ENCODE measurements around the gene WNT3A.

WNT3A gene

DNA sequence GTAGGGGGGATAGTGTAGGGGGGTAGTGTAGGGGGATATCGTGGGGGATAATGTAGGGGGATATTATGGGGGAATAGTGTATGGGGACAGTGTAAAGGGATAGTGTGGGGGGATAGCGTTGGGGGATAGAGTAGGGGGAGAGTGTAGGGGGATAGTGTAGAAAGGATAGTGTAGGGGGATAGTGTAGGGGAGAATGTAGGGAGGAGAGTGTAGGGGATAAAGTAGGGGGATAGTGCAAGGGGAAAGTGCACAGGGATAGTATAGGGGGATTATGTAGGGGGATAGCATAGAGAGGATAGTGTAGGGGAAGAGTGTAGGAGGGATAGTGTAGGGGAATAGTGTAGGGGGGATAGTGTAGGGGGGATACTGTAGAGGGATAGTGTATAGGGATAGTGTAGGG, 63.4 kb downstream of the WNT3A start:
- no peak for DNase-seq

DNA sequence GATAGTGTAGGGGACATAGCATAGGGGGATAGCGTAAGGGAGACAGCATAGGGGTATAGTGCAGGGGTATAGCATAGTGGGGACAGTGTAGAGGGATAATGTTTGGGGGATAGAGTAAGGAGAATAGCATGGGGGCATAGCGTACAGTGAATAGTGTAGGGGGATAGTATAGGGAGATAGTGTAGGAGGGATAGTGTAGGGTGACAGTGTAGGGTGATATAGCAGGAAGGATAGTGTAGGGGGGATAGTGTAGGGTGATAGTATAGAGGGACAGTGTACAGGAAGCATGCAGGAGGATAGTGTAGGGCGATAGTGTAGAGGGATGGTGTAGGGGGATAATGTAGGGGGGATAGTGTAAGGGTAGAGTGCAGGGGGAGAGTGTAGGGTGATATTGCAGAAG, 64.1 kb downstream of the WNT3A start:
- DNase-seq, result no peak

DNA sequence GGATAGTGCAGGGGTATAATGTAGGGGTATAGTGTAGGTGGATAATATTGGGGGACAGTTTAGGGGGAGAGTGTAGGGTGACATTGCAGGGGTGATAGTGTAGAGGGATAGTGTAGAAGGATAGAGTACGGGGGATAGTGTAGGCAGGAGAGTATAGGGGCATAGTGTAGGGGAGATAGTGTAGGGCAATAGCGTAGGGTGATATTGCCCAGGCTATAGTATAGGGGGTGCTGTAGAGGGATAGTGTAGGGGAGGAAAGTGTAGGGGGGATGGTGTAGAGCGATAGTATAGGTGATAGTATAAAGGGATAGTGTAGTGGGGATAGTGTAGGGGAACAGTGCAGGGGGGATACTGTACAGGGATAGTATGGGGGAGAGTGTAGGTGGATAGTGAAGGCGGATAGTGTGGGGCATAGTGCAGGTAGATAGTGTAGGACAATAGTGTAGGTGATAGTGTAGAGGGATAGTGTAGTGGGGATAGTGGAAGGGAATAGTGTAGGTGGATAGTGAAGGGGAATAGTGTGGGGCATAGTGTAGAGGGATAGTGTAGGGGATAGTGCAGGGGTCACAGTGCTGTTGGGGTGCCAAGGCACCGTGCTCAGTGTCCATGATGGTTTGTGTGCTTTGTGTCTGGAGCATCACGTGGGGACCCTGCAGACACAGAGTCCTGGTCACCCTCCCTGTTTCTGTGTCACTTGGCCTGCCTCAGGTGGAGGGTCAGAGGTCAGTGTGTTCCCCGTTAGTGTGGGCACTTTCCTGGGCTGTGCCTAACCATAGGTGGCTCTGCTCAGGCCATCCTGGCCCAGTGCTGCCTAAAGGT, 65.2 kb downstream of the WNT3A start:
- DNase-seq, result no peak

DNA sequence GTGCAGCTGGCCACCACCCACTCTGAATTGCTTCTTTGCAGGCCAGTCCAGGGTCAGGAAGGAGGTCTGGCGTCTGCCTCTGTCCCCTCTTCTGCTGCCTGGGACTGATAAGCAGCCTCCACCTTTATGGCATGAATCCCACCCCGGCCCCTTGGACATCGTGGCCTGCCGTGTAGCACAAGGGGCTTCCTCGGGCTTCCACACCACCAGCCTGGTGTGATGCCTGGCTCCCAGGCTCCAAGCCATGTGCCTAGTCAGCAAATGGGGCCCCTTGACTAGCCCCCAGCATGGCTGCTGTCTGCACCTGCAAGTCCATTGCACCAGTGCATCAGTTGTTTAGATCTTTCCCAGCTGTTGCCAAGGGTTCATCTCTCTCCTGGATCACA, 65.9 kb downstream of the WNT3A start:
- DNase-seq, result no peak

DNA sequence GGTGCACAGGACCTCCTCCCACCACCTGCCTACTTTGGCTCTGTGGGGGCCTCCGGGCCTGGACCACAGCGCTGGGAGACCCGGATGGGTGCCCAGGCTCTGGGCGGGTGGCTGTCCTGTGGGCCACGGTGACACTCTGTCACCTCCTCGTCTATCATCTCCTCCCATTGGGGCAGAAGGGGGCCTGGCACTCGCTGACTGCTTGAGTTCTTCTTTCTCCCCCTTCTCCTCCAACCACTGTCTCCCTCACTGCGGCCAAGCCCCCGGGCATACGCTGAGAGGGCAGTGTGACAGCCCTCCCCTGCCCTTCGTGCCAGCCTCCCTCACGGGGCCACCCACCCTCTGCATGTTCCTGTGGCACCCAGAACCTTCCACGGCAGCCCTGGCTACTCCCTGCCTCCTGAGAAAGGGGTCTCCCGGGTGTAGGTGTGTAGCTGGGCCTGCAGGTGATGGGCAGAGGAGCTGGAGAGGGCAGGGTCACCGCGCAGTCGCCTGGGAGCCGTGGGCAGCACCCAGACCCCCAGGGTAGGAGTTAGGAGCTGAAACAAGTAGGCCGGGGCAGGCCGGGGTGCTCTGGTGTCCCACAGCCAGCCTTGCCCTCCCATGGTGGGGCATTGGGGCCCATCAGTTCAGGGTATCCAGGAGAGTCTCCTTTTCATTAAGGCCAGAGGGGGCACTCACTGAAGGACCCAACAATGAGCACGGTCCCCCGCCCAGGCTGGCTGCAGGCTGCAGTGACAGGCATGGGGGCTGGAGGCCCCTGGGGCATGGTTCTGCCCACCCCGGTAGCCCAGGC, 66.5 kb downstream of the WNT3A start:
- DNase-seq, result no peak

DNA sequence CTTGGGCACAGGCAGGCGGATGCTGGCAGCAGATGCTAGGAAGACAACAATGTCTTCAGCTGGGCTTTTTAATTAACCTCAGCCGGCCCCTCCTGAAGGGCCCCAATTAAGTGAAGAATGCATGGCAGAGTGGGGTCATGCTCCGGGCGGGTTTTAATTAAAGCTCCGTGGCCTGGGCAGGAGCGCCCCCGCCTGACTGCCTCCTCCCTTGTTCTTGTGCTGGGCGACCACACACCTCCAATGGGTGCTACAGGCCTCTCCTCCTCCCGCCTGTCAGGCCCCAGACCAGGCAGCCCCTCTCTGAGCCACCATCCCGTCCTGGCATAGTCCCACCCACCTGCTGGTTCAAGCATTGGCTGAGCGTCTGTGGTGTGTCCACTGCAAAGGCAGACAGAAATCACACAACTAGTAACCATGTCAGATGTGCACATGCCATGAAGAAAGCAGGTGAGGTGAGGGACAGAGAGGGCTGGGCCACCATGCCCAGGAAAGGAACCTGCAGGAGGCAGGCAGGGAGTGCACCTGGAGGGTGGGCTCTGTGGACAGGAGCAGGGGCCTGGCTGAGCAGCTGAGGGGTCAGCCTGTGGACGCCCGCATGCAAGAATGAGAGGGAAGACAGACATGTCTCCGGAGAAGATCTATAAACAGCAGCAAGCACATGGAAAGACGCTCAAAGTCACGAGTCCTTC, 67.2 kb downstream of the WNT3A start:
- peak; percentile 60 for DNase-seq

DNA sequence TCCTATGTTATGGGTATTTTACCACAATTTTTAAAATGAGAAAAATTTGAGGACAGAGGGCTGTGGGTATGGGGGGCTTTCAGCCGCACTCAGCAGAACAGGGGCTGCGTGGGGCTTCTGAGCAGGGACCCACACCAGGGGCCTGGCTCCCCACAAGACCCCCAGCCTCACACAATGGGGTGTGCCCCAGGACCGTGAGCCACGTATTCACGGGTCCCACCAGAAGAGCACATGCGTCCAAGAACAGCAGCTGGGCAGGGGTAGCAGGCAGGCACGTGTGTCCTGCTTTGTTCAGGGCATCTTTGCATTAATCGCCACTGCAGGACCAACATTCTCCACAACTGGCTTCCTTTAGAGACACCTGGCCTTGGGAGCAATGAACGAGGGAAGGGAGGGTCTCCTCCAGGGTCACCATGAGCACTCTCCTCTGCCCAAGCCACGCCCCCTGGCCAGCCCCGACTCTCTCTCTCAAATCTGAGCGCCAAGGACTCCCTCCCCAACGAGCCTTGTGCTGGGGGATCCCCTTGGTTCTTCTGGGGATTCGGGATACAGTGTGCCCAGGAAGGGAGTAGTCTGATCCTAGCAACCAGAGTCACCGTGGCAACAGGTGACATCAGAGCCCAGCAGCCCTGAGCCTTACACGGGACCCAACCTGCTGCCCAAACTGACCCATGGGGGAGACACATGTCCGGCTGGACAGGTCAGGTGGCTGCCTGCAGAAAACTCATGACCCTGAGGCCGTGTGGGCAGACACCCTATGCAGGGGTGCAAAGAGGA, 68.3 kb downstream of the WNT3A start:
- no peak for DNase-seq

DNA sequence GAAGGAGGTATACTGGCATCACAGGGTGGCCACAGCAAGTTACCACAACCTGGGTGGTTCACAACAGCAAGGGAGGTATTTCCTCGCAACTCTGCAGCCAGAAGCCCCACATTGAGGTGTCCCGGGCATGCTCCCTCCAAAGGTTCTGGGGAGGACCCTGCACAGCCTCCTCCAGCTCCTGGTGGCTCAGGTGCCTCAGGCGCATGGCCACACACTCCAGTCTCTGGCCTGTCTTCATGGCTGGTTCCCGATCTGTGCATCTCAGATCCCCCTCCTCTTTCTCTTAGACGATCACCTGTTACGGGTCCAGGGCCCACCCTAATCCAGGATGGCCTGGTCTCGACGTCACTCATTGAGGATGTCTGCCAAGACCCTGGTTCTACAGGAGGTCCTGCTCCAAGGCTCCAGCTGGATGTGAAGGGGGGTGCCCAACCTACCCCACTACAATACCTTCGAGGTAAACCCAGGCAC, 69.0 kb downstream of the WNT3A start:
- DNase-seq, result no peak

DNA sequence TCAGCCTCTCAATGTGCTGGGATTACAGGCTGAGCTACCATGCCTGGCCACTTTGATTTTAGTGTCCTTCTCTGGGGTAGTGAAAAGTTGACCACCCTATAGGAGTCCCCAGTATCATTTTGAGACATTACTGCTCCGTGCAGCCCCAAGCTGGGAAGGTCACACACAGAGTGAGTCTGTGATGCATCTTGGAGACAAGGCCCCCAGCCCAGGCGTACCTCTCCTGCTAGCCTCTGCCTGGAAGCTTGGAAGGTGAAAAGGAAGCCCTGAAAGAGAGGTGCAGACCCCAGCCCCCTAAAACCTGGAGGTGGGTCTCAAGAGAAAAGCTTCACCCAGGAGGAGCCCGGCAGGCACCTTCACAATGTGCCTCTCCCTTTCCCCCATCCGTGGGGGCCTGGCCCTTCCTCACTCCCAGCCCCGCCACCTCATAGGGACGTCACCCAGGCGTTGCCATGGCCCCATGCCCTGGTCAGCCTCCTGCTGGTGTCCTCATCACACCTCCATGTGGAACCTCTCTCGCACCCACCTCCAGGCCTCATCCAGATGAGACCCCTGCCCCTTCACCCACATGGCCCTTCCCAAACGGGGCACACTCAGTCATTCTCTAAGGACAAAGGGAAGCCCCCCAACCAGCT, 70.1 kb downstream of the WNT3A start:
- DNase-seq, result no peak

DNA sequence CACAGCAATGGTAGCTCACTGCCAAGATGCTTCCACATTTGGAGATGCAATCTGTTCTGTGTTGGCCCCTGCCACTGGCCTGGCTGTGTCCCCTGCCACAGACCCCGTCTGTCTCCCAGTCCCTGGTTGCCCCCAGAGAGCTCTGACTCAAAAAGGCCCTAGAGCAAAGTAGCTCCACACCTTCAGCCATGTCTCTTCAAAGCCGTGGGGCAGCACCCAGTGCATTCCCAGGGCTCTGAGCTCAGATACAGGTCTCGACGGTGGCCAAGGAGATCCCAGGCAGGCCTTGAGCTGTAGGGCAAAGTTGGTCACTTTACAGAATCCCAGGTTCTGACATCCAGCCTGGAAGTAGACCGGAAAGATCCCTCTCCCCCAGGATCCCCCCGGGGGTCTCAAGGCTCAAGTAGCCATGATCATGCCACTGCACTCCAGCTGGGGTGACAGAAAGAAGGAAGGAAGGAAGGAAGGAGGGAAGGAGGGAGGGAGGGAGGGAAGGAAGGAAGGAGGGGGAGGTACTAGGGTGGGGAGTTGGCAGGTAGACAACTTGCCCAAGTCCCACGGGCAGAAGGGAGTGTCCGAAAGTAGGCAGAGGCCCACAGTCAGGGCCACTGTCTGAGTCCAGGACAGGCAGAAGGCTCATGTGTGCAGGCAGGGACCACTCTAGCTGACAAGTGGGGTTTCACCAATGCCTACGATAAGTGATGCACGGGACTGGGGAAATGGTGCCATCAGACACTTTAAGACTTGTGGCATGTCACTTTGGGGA, 71.0 kb downstream of the WNT3A start:
- no peak for DNase-seq

DNA sequence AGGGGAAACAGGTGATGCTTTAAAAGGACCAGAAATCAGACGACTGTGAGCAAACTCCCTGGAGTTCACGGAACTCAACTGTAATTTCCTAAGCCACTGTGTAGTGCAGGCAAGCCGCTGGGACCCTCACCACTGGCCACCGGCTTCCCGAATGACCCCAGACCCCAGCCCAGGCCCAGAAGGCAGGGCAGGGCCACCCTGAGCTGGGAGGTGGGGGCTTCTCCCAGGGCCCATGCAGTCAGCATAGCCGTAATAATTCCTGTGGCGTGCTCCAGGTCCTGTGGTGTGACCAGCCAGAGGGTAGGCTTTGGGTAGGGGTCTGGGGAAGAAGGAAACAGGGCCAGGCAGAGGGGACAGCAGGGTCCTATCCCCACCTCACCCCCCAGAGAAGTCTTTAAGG, 72.2 kb downstream of the WNT3A start:
- no peak for DNase-seq

DNA sequence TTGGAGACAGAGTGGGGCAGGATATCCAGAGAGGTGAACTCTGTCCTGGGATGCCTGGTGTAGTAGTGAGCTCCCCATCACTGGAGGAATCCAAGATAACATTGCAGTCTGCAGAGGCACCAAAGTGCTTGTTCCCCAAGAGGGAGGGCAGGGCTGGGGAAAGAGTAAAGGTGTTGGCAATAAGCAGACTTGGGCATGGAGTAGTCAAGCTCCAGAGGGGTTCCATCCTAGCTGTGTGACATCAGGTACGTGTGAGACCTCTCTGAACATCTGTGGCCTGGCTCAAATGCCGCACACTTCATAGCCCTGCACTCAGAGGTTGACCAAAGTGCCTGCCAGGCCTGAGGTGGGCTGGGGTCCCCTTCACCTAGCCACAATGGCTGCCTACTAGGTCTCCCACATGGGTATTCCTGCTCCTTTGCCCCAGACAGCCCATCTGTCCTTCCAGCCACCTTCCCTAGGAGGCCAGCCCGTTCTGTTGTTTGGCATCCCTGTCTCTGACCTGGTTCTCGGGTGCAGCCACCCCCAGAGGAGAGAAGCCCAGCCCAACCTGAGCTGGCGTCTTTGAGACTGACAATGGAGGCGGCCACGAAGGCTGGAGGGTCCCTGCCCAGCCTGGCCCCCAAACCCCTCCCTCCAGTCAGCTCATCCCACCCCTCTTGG, 72.9 kb downstream of the WNT3A start:
- DNase-seq, result no peak

DNA sequence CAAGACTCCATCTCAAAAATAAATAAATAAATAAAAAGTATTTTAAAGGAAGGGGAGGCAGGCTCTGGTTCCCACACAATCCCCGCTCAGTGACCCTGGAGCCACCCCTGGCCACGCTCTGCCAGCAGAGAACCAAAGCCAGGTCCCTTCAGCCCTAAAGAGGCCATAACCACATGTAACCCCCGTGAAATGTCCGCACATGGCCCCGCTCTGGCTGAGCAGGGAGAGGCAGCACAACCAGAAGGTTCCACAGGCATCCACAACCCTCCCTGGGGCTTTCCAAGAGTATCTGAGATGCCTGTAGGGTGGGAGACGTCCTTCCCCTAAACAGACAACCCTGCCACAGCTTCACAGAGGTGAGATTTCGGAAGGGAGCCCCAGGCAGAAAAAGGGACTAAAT, 74.3 kb downstream of the WNT3A start:
- DNase-seq, result no peak

DNA sequence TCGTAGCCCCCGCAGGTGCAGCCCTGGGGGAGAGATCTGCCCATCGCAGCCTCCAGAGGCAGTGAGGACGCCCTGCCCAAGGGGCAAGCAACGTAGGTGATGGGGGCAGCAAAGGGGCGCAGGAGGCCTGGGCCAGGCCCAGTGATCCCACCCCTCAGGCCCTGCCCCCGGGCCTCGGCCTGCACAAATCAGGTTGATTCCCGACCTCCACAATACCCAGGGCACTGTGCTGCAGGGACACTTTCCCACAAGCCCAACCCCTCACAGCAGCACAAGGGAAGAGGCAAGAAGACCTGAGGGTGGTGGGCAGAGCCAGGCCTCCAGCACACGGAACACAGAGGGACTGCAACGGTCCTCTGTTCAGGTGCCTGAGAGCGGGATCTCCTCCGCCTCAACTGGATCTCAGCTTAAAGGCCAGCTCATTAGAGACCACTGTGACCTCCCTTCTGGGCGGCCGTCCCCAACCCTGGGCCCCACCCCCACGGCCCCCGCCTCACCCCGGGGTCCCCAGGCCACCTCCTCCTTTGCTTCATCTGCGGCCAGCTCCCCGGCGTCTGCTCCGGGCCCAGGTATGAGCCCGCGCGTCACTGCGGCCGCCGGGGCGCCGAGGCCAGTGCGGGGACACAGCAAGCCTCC, 74.9 kb downstream of the WNT3A start:
- DNase-seq, result peak; percentile 50

DNA sequence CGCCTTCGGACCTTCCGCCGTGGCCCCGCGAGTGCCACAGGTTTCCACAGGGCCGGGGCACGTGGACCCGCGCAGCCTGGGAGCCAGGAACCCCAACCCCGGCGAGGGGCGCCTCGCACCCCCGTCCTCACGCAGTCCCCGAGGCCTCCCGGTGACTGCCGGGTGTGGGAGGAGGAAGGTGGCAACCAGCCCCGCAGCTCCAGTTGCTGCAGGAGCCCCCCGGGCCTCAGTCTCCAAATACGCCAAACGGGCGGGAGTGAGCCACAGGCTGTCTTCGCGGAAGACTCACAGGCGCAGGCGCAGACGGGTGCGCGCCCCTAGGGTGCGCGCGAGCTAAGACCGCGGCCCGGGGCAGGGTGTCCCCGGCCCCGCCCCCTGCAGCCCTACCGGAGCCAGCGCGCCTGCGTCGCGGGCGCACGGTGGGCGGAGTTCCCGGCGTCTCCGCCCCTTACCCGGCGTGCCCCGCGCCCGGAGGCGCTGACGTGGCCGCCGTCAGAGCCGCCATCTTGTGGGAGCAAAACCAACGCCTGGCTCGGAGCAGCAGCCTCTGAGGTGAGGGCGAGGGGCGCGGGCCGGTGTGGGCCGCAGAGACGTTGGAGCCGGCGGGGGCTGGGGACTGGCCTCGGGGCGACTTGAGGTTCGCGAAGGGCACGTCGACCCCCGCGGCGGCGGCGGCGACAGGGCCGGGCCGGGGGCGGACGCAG, 75.6 kb downstream of the WNT3A start, which contains the start of gene ARF1:
Gene ARF1 (plus strand): TSS at position 495 of the 704 bp plus-strand sequence. CDS start 14,407 bp downstream, outside the sequence.
- peak; percentile 95 for DNase-seq

DNA sequence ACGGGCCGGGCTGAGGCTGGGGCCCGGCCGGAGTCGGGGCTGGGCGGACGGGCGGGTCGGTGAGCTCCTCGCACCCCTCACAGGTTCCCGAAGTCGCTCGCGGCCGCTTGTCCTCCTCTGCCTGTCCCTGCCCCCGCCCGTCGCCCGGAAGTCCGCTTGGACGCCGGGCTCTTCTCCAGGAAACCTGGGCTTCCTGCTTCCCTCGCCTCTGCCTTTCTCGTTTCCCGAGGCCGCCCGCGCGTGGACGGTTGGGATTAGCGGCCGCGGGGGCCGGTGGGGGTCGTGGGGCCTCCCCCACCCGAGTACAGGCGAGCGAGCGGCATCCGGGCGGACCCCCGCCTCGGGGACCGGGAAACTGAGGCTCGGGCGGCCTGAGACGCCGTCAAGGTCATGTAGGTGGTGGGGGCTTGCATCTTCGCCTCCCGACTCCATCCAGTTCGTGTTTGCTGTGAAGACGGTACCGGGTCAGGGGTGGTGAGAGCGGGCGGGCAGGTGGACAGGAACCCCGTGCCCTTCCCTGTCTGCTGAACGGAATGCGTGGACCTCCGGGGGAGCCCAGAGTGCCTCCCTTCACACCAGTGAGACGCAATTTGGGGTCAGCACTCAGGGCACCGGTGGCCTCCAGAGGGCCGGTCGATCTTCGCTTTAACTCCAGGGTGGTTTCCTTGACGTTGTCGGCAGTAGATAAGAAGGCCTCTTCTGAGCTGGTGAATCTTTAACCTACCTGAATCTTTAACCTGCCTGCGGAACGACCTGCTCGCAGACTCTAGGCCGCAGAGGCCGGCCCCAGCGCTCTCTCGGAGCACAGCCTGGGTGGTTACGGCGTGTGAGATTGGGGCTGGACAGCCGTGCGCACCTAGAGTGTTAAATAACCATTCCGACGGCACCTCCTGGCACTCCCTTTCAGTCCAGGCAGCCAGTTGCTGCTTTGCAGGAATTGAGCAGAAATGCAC, 76.4 kb downstream of the WNT3A start:
- DNase-seq, result peak; percentile 68

DNA sequence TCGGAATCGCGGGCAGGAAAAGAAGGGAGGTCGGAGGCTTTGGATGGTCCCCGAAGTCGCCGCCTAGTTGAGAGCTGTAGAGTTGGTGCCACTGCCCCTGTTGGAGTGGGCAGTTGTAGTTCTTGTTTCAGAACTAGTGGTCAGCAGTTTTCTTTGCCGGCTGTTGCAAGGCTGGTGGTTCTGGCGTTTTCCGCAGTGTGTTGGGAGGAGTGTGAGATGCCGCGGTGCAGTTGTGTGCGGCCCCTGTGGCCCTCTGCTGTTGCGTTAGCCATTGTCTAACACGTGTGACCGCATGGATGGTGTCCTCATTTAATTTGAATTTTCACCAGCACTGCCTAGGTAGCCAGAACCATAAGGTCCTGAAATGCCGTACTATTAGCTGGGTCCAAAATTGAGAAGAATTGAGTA, 77.1 kb downstream of the WNT3A start:
- DNase-seq, result no peak

DNA sequence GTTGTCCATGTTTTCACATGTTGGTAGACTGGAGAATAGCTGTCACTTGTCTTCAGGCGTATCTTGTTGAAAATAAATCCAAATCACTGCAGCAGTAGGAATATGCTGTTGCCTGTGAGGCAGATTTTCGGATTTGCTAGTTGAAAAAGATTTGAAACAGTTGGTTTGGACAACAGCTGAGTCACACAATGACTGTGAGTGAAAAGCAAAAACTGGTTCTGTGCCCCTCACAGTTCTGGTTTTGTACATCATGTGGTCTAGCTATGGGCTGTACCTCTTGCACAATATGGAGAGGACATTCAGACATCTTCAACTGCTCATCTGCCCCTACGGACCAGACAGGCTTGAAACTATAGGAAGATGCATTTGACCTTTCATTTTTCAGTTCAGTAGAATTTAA, 77.5 kb downstream of the WNT3A start:
- no peak for DNase-seq

Data from right kidney (tissue), 1 donor.